Measurements from ENCODE around the gene MAT2A.
"Not testable (repeated sequence)": the region's sequence is repeated elsewhere in the genome, so short reads cannot be mapped to it uniquely, and the experiment has no call there.

Gene MAT2A

DNA sequence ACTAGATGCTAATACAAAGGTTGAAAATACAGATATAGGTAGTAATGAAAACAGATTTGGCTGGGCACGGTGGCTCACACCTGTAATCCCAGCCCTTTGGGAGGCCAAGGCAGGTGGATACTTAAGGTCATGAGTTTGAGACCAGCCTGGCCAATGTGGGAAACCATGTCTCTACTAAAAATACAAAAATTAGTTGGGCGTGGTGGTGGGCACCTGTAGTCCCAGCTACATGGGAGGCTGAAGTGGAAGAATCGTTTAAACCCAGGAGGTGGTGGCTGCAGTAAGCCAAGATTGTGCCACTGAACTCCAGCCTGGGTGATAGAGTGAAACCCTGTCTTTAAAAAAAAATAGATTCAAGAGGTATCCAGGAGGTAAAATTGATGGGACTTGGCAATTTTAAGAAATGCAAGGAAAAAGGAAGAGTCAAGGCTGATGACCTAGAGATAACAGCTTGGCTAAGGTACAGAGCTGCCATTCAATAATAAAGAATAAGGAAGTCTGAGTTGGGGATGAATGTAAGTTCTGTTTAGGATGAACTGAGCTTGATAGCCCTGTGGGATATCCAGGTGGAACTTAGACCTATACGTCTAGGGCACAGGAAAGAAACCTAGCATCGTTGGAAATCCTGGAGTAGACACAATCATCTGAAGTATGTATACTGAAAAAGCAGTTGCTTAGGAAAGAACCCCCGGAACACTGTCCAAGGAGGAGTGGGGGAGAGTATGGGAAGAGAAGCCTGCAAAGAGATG, 9.1 kb downstream of the MAT2A start:
- DNase-seq: no peak

GRCh38 chr2:85548608-85548900, 9.6 kb downstream of the MAT2A start:
- DNase-seq: no peak

GRCh38 chr2:85549095-85549494, 10.1 kb downstream of the MAT2A start:
- DNase-seq: no peak

GRCh38 chr2:85549826-85550225, 10.9 kb downstream of the MAT2A start:
- DNase-seq: no peak

- DNase-seq: no peak
These were observed 11.5 kb downstream of the MAT2A start for GRCh38 chr2:85550486-85550885.

DNA sequence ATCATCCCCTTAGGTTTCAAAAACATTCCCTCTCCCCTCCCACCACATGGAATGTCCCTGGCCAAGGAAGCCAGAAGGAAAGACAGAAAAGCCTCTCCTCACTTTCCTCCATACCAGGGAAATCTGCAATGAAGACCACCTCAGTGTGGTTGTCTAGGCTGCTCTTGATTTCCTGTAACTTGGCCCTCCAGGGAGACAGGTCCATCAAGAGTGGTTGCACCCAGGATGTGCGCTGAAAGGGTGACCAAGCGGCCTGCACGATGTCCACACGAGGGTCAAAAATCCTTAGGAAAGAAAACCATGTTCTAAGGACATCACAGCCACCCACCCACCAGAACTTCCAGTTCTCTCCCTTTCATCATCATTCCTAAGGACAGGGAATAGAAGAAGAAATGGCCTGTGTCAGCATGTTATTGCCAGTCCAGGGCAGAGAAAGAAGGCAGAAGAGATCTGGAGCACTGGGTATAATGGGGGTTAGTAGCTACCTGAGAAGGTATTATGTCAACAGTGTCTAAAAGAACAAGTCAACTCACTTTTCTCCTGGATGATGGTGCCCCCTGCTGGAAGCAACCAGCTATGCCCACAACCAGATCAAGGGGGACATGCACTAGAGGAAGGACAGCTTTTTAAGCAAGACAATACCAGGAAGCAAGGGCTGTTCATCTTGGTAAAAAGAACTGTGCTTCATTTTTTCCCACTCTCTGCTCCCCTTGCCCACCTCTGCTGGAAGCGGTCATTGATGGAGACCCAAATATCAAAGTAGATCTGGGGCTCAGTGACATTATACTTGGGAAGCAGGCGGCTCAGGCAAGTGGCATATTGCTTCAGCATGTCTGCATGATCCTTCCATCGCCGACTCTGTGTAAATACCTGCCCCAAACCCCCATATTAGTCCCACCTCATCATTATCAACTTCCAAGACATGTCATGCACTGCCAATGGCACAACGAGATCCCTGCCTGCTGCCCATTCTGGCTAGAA, 13.0 kb downstream of the MAT2A start:
- DNase-seq: peak; percentile 41

GRCh38 chr2:85553184-85553583, 14.2 kb downstream of the MAT2A start:
- no peak for DNase-seq

DNA sequence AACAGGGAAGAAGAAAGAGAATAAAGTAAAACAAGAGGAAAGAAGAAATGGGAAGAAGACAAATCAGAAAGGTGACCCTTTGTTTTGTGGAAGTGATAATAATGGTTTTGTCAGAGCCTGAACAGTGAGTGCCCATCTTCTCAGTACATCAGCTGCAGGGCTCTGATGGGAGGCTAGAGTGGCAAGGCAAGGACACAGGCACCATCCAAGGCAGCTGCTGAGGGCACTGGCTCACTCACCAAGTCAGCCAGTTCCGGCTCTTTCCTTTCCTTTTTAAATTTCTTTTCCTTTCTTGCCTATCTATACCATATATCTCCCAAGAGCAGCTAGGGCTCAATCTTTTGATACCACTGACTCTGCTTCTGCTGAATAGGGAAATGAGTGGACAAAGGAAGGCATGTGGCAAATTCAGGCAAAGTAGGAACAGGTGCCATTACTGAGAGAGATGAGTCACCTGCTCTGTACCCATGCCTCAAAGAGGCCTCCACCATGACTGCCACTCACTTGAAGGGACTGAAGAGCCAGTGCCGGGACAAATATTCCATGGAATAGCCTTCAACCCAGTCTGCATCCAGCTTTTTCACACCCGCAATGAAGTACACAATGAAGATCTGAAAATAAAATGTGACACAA, 16.1 kb downstream of the MAT2A start:
- DNase-seq: no peak

- no peak for DNase-seq
These were observed 18.2 kb downstream of the MAT2A start for GRCh38 chr2:85557130-85557529.

- DNase-seq: no peak
These were observed 19.2 kb downstream of the MAT2A start for GRCh38 chr2:85558160-85558559.

GRCh38 chr2:85560403-85560726, 21.4 kb downstream of the MAT2A start:
- not testable (repeated sequence) for DNase-seq

GRCh38 chr2:85560812-85561279, 21.9 kb downstream of the MAT2A start:
- DNase-seq: no peak

DNA sequence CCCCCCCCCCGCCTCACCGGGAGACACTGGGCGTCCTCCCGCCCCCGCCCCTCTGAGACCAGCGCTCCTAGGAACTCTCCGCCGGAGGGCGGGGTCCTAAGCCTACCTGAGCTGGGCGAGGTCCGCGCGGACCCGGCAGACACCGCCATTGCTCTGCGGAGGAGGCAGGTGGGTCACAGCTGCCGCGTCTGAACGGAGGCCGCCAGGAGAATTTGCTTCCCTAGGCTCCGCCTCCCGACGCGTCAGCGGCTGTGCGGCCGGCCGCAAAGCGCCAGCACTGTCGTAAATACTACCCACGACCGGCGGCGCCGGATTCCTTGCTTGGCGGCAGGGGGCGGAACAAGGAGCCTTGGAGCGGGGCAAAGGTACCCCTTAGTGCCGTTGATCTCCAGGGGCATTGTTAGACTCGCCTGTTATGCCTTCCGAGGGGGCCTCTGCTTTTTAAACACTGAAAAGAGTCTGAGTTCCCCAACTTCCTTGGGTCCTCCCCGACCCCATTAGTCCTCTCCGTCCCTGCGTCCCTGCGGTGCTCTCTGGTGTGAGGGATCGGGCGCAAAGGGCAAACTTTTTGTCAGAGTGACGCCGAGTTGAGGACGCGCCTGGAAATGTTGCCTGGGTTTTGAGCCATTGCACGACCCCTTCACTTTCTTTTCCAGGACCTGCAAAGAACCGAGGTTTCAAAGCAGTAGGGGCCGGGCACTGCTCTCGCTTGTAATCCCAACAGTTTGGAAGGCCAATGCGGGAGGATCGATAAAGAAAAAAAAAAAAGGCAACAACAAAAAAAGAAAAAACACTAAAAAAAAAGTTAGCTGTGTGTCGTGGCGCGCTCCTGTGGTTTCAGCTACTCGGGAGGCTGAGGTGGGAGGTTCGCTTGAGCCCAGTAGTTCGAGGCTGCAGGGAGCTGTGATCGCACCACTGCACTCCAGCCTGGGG, 22.6 kb downstream of the MAT2A start, which contains the start of gene GGCX:
TSS of gene GGCX (minus strand) at position 214 of the 933 bp plus-strand sequence. CDS start at position 149, 65 bp downstream.
- peak; percentile 79 for DNase-seq

DNA sequence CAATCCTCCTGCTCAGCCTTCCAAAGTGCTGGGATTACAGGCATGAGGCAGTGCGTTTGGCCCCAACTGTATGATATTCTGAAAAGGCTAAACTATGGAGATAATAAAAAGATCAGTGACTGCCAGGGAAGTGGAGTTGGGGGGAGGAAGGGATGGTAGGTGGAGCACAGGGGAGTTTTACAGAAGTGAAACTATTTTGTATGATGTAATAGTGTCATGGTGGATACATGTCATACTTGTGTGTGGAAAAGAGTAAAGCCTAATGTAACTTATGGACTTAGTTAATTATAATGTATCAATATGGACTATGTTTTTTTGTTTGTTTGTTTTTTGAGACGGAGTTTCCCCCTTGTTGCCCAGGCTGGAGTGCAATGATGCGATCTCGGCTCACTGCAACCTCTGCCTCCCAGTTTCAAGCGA, 25.2 kb downstream of the MAT2A start:
- DNase-seq: no peak

DNA sequence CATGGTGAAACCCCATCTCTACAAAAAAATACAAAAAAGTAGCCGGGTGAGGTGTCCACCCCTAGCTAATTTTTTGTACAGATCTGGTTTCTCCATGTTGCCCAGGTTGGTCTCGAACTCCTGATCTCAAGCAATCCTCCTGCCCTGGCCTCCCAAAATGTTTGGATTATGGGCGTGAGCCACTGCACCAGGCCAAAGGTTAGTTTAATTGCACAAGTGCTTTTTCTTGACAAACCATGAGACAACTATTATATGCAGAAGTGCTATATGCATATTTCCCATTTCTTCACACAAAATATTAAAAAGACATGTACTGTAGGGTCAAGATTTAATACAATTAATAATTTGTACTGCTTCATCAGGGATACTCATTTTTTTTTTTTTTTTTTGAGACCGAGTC, 27.3 kb downstream of the MAT2A start:
- no peak for DNase-seq

DNA sequence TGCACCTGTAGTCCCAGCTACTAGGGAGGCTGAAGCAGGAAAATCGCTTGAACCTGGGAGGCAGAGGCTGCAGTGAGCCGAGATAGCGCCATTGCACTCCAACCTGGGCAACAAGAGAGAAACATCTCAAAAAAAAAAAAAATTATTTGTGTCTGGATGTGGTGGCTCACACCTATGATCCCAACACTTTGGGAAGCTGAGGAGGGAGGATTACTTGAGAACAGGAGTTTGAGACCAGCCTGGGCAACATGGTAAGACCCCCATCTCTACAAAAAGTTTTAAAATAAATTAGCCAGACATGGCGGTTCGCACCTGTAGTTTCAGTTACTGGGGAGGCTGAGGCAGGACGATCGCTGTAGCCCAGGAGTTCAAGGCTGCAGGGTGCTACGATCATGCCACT, 36.8 kb downstream of the MAT2A start:
- no peak for DNase-seq

GRCh38 chr2:85577063-85577385, 38.1 kb downstream of the MAT2A start:
- no peak for DNase-seq

DNA sequence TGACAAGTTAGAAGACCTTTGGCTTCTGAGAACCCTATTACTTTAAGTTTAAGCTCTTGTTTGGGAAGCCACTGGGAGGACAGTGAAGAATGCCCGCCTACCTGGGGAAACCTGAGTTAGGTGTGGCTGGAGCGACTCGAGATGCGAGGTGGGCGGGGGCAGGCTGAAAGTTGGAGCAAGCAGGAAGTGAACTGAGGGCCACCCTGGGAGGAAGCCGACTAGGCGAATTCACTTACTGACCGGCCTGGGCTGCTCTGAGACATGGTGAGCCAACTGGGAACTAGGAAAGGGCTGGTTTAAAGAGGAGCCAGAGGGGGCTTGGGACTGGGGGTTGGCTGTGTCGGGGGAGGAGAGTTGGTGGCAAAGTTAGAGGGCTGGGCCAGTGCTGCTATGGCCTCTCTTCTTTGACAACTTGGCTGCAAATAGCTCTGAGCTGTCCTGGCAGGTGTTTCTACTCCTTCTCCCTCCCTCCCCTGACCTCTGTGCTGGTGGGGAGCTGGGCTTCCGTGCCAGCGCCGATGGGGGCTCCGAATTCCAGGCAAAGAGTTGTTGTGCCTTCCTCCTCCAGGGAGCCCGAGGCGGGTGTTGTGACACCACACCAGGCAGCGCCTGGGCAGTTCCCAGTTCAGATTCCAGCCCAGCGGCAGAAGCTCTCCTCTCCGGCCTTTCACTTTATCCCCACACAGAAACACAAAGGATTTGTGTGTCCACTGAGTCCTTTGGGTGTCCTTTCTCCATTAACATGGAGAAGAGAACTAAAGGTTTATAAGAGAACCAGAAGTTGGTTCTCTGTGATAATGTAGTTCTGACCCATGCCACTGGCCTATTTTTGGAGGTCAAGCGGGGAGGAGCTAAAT, 38.6 kb downstream of the MAT2A start, which contains the start of gene VAMP8:
TSS of gene VAMP8 (plus strand) at position 201 of the 857 bp plus-strand sequence. CDS start at position 262, 61 bp downstream.
- DNase-seq: no peak

GRCh38 chr2:85578243-85579180, 39.5 kb downstream of the MAT2A start:
- no peak for DNase-seq

DNA sequence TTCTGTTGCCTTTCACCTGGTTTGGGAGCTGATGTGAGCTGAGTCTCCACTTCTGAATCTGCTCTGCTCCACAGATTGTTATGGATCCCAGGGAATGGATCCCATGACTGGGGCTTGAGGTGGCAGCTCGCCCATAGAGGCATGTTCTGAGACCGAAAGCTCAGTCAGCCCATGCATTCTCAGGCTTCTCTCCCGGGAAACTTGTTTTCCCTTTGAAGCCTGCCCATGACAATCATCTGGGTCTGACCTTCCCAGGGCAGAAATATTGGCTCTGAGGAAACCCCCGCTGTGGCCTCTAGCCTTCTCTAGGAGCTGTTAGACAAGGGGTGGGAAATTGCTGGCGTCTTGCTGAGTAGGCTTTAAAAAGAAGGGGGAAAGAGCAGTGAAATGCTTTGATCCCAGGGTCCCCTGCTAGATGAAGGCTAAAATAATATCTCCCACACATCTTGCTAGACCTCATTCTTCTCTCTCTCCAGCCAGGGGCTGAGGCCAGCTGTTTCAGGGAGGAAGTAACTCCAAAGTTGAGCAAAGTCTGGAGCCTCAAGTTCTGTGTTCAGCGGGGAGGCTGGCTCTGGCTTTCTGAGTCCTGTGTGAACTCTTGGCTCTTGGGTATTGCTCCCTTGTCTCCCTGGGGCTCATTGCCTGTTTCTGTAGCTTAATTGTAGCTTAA, 40.4 kb downstream of the MAT2A start:
- no peak for DNase-seq

Data from NCI-H1092 (cell line).